ENCODE results near the gene HTR3D. TPM values are rescaled to one million over a fixed set of nuclear protein-coding genes. Genes with fewer than 3 reads are reported as not detected.

The HTR3D gene
- polyA plus RNA-seq, 1 donor from 2014 or later = not detected

- Histone ChIP-seq H3K9ac (ENCODE audit: low read length) (no peak overlapping the region), H3K27me3 (ENCODE audit: insufficient read depth, low read depth, low read length) (no peaks in the 10 kb centered on the region), H3K9me3 (ENCODE audit: low read length) (no peaks in the 10 kb centered on the region), H3K79me2 (replicated peaks; ENCODE audit: insufficient read depth, low read length) (no peaks in the 10 kb centered on the region), H3K4me2 (ENCODE audit: low read length) (no peak overlapping the region), H3K4me3 (ENCODE audit: low read length) (no peak overlapping the region), H3F3A (ENCODE audit: insufficient read depth, low read length, poor library complexity, severe bottlenecking) (no peaks in the 10 kb centered on the region), H3K9me2 (ENCODE audit: insufficient read depth, low read length) (no peaks in the 10 kb centered on the region), H2AFZ (ENCODE audit: low read depth, low read length) (no peak overlapping the region), H3K36me3 (ENCODE audit: insufficient read depth, low read length) (no peaks in the 10 kb centered on the region), H4K20me1 (ENCODE audit: insufficient read depth) (no peaks in the 10 kb centered on the region), H3K27ac (ENCODE audit: low read length) (no peak overlapping the region)
- TF ChIP-seq RAD21 (conservative IDR thresholded peaks at IDR 0.05) (no peak), TAF1 (IDR thresholded peaks at IDR 0.05; ENCODE audit: low read depth) (no peak), EP300 (conservative IDR thresholded peaks at IDR 0.05; ENCODE audit: poor library complexity, severe bottlenecking) (no peak), REST (IDR thresholded peaks at IDR 0.05; ENCODE audit: borderline replicate concordance) (no peak), SMC3 (conservative IDR thresholded peaks at IDR 0.05; ENCODE audit: poor library complexity) (no peak), CTCF (IDR thresholded peaks at IDR 0.05; ENCODE audit: poor library complexity, severe bottlenecking) (no peak)
These were observed 50.5 kb downstream of the HTR3D start for GRCh38 chr3:184082034-184082433.

GRCh38 chr3:184082465-184082864 is 50.9 kb downstream of the HTR3D start:
- no peaks in the 10 kb centered on the region for H3K36me3 ChIP-seq (ENCODE audit: insufficient read depth, low read length)
- H3K4me3 ChIP-seq (ENCODE audit: low read length) = no peak overlapping the region
- no peak overlapping the region for H3K4me2 ChIP-seq (ENCODE audit: low read length)
- no peaks in the 10 kb centered on the region for H3F3A ChIP-seq (ENCODE audit: insufficient read depth, low read length, poor library complexity, severe bottlenecking)
- no peaks in the 10 kb centered on the region for H3K9me2 ChIP-seq (ENCODE audit: insufficient read depth, low read length)
- no peak overlapping the region for H2AFZ ChIP-seq (ENCODE audit: low read depth, low read length)
- TF ChIP-seq CTCF (IDR thresholded peaks at IDR 0.05; ENCODE audit: poor library complexity, severe bottlenecking) (no peak), TAF1 (IDR thresholded peaks at IDR 0.05; ENCODE audit: low read depth) (no peak), EZH2 (IDR thresholded peaks at IDR 0.05; ENCODE audit: borderline replicate concordance, insufficient read depth, low read length, poor library complexity, severe bottlenecking) (no peak), MXI1 (conservative IDR thresholded peaks at IDR 0.05; ENCODE audit: poor library complexity, severe bottlenecking) (no peak), RAD21 (conservative IDR thresholded peaks at IDR 0.05) (no peak), EP300 (conservative IDR thresholded peaks at IDR 0.05; ENCODE audit: poor library complexity, severe bottlenecking) (no peak), SMC3 (conservative IDR thresholded peaks at IDR 0.05; ENCODE audit: poor library complexity) (no peak), POLR2AphosphoS5 (IDR thresholded peaks at IDR 0.05) (no peak), REST (IDR thresholded peaks at IDR 0.05; ENCODE audit: borderline replicate concordance) (no peak)
- no peaks in the 10 kb centered on the region for H4K20me1 ChIP-seq (ENCODE audit: insufficient read depth)
- H3K27me3 ChIP-seq (ENCODE audit: insufficient read depth, low read depth, low read length) = no peaks in the 10 kb centered on the region
- no peak overlapping the region for H3K9ac ChIP-seq (ENCODE audit: low read length)
- no peak overlapping the region for H3K27ac ChIP-seq (ENCODE audit: low read length)
- H3K9me3 ChIP-seq (ENCODE audit: low read length) = no peaks in the 10 kb centered on the region
- no peaks in the 10 kb centered on the region for H3K79me2 ChIP-seq (replicated peaks; ENCODE audit: insufficient read depth, low read length)
